Measurements from ENCODE around the gene ADCY4.

- TF ChIP-seq EZH2 (IDR thresholded peaks at IDR 0.05; ENCODE audit: low read length, unreplicated experiment) (no peak), CTCF (conservative IDR thresholded peaks at IDR 0.05; ENCODE audit: low read depth, low read length) (peak; percentile 56; the same call in 1 of the 2 replicates), EZH2phosphoT487 (IDR thresholded peaks at IDR 0.05; ENCODE audit: borderline replicate concordance, low read length) (no peak)
Measured at GRCh38 chr14:24279301-24280186, 55.3 kb downstream of the ADCY4 start.
